ENCODE data around the gene HLX.

DNA sequence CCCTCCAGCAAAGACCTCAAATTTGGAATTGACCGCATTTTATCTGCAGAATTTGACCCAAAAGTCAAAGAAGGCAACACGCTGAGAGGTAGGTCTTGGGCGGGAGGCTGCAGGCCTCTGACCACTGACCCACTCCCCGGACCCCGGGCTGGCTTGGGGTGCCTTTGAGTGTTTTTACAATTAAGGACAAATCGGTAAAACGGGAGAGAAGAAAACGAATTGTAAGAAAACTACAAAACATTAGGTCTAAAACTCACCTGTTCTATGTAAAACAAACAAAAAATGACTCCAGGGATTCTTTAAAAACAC, 1.1 kb downstream of the HLX start:
- TF ChIP-seq, protein P1, sequence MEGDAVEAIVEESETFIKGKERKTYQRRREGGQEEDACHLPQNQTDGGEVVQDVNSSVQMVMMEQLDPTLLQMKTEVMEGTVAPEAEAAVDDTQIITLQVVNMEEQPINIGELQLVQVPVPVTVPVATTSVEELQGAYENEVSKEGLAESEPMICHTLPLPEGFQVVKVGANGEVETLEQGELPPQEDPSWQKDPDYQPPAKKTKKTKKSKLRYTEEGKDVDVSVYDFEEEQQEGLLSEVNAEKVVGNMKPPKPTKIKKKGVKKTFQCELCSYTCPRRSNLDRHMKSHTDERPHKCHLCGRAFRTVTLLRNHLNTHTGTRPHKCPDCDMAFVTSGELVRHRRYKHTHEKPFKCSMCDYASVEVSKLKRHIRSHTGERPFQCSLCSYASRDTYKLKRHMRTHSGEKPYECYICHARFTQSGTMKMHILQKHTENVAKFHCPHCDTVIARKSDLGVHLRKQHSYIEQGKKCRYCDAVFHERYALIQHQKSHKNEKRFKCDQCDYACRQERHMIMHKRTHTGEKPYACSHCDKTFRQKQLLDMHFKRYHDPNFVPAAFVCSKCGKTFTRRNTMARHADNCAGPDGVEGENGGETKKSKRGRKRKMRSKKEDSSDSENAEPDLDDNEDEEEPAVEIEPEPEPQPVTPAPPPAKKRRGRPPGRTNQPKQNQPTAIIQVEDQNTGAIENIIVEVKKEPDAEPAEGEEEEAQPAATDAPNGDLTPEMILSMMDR (IDR thresholded peaks at IDR 0.05; ENCODE audit: low read depth, low read length) = no peak
- no peak for TF ChIP-seq EZH2phosphoT487 (IDR thresholded peaks at IDR 0.05; ENCODE audit: low read depth)
